Measurements from ENCODE around the gene STH.

STH gene

DNA sequence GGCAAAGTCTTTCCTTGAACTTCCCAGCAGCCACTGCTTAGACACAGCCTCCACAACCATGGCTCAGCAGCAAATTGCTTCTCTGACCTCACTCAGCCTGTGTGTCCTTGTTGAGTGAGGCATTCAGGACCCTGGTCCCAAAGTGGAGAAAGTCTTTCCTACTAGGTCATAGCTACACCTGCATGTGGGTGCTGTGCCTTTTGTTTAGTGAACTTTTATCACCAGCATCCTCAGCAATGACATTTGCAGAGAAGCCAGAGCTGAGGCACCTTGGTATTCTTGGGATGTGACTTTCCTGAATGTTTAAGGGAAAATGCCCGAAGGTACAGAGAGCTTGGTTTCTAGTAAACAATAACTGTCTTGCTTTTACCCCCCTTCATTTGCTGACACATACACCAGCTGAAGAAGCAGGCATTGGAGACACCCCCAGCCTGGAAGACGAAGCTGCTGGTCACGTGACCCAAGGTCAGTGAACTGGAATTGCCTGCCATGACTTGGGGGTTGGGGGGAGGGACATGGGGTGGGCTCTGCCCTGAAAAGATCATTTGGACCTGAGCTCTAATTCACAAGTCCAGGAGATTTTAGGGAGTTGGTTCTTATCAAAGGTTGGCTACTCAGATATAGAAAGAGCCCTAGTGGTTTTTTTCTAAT lies 20.9 kb upstream of the STH start:
- no peak for DNase-seq (ENCODE audit: low spot score)
- no peaks in the 10 kb centered on the region for H3K9me3 ChIP-seq (ENCODE audit: severe bottlenecking)

DNA sequence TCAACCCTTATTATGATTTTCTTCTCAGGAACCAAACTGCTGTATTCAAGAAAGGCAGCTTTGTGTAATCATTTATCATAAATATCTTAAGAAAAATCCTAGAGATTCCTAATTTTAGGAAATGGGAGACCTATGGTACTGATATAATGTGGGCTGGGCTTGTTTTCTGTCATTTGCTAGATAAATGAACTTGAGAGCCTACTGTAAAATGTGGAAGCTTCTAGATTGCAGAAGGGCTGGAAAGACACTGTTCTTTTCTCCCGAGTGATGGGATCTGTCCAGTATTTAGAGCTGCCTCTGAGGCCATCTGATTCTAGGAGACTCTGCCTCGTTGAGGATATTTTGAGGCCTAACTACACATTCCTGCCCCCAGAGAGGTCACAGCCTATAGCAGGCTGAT lies 19.9 kb upstream of the STH start:
- Histone ChIP-seq H3K36me3 (ENCODE audit: low read depth) (no peaks in the 10 kb centered on the region), H3K4me1 (ENCODE audit: insufficient read depth, poor library complexity, severe bottlenecking) (no peaks in the 10 kb centered on the region), H3K27ac (ENCODE audit: poor library complexity, severe bottlenecking) (no peak overlapping the region), H3K9me3 (ENCODE audit: severe bottlenecking) (no peaks in the 10 kb centered on the region), H3K27me3 (ENCODE audit: insufficient read depth, poor library complexity, severe bottlenecking) (no peaks in the 10 kb centered on the region), H3K4me3 (ENCODE audit: severe bottlenecking) (no peak overlapping the region)
- TF ChIP-seq, protein P1, sequence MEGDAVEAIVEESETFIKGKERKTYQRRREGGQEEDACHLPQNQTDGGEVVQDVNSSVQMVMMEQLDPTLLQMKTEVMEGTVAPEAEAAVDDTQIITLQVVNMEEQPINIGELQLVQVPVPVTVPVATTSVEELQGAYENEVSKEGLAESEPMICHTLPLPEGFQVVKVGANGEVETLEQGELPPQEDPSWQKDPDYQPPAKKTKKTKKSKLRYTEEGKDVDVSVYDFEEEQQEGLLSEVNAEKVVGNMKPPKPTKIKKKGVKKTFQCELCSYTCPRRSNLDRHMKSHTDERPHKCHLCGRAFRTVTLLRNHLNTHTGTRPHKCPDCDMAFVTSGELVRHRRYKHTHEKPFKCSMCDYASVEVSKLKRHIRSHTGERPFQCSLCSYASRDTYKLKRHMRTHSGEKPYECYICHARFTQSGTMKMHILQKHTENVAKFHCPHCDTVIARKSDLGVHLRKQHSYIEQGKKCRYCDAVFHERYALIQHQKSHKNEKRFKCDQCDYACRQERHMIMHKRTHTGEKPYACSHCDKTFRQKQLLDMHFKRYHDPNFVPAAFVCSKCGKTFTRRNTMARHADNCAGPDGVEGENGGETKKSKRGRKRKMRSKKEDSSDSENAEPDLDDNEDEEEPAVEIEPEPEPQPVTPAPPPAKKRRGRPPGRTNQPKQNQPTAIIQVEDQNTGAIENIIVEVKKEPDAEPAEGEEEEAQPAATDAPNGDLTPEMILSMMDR (IDR thresholded peaks at IDR 0.05; ENCODE audit: poor library complexity, severe bottlenecking), result no peak
- ATAC-seq (ENCODE audit: low read depth), result no peak
- DNase-seq (ENCODE audit: low spot score), result no peak

More for the DNA sequence above, 20.9 kb upstream of the STH start:
- no peaks in the 10 kb centered on the region for H3K27me3 ChIP-seq (ENCODE audit: insufficient read depth, poor library complexity, severe bottlenecking)
- no peaks in the 10 kb centered on the region for H3K36me3 ChIP-seq (ENCODE audit: low read depth)
- no peak for ATAC-seq (ENCODE audit: low read depth)
- no peaks in the 10 kb centered on the region for H3K4me1 ChIP-seq (ENCODE audit: insufficient read depth, poor library complexity, severe bottlenecking)
- H3K27ac ChIP-seq (ENCODE audit: poor library complexity, severe bottlenecking), result no peak overlapping the region
- no peak overlapping the region for H3K4me3 ChIP-seq (ENCODE audit: severe bottlenecking)
- TF ChIP-seq, protein P1 (IDR thresholded peaks at IDR 0.05; ENCODE audit: poor library complexity, severe bottlenecking), result no peak

DNA sequence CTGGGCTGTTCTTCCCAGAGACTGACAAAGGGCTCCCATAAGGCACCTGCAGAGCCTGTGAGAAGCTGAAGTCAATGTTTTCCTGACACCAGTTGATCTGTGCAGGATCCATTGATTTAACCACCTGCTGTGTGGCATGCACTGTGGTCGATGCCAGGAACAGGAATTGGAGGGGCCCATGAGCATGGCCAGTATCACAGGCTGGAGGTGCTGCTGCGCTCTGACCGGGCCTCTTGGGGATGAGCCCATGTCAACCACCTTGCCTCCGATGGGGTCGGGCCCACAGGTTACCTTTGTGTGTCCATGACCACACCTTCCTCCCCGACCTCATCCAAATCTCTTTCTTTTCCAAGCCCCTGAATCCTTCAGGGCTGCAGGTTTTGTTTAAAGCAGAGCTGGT lies 18.2 kb upstream of the STH start:
- TF ChIP-seq, protein P1 (IDR thresholded peaks at IDR 0.05; ENCODE audit: poor library complexity, severe bottlenecking), result no peak
- H3K27me3 ChIP-seq (ENCODE audit: insufficient read depth, poor library complexity, severe bottlenecking), result no peaks in the 10 kb centered on the region
- H3K4me1 ChIP-seq (ENCODE audit: insufficient read depth, poor library complexity, severe bottlenecking), result no peaks in the 10 kb centered on the region
- H3K27ac ChIP-seq (ENCODE audit: poor library complexity, severe bottlenecking), result no peak overlapping the region
- no peaks in the 10 kb centered on the region for H3K9me3 ChIP-seq (ENCODE audit: severe bottlenecking)
- H3K36me3 ChIP-seq (ENCODE audit: low read depth), result no peaks in the 10 kb centered on the region
- no peak overlapping the region for H3K4me3 ChIP-seq (ENCODE audit: severe bottlenecking)
- ATAC-seq (ENCODE audit: low read depth) (no peak), DNase-seq (ENCODE audit: low spot score) (no peak)

DNA sequence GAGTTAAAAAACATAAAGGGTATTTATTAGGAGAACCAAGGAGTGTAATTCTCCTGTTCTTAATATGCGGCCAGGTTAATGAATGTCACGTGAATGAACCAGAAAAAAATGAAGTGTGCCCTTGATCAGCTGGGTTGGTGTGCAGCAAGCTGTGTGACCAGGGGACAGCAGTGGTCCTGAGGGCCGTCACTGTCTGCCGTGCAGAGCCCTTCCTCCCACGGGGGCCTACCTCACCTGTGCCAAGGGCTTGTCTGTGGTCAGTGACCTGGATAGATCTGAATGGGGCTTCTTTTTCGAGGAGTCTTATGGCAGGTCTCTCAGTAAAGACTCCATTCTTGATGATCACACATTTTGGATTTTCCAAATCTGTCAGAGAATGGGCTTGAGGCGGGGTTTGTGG lies 17.7 kb upstream of the STH start:
- no peaks in the 10 kb centered on the region for H3K9me3 ChIP-seq (ENCODE audit: severe bottlenecking)
- no peak for DNase-seq (ENCODE audit: low spot score)
- no peaks in the 10 kb centered on the region for H3K27me3 ChIP-seq (ENCODE audit: insufficient read depth, poor library complexity, severe bottlenecking)
- TF ChIP-seq, protein P1 (IDR thresholded peaks at IDR 0.05; ENCODE audit: poor library complexity, severe bottlenecking), result no peak
- H3K4me1 ChIP-seq (ENCODE audit: insufficient read depth, poor library complexity, severe bottlenecking), result no peaks in the 10 kb centered on the region
- no peak overlapping the region for H3K27ac ChIP-seq (ENCODE audit: poor library complexity, severe bottlenecking)
- no peak for ATAC-seq (ENCODE audit: low read depth)
- H3K36me3 ChIP-seq (ENCODE audit: low read depth), result no peaks in the 10 kb centered on the region
- H3K4me3 ChIP-seq (ENCODE audit: severe bottlenecking), result no peak overlapping the region

DNA sequence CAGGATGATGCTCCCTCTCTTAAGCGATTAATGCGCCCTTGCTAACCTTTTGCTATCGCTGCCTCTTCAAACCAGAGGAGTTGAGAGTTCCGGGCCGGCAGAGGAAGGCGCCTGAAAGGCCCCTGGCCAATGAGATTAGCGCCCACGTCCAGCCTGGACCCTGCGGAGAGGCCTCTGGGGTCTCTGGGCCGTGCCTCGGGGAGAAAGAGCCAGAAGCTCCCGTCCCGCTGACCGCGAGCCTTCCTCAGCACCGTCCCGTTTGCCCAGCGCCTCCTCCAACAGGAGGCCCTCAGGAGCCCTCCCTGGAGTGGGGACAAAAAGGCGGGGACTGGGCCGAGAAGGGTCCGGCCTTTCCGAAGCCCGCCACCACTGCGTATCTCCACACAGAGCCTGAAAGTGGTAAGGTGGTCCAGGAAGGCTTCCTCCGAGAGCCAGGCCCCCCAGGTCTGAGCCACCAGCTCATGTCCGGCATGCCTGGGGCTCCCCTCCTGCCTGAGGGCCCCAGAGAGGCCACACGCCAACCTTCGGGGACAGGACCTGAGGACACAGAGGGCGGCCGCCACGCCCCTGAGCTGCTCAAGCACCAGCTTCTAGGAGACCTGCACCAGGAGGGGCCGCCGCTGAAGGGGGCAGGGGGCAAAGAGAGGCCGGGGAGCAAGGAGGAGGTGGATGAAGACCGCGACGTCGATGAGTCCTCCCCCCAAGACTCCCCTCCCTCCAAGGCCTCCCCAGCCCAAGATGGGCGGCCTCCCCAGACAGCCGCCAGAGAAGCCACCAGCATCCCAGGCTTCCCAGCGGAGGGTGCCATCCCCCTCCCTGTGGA lies 16.0 kb upstream of the STH start:
- H3K36me3 ChIP-seq (ENCODE audit: low read depth), result no peaks in the 10 kb centered on the region
- H3K27ac ChIP-seq (ENCODE audit: poor library complexity, severe bottlenecking), result no peak overlapping the region
- DNase-seq (ENCODE audit: low spot score) (no peak), ATAC-seq (ENCODE audit: low read depth) (no peak)
- H3K27me3 ChIP-seq (ENCODE audit: insufficient read depth, poor library complexity, severe bottlenecking), result no peaks in the 10 kb centered on the region
- no peaks in the 10 kb centered on the region for H3K4me1 ChIP-seq (ENCODE audit: insufficient read depth, poor library complexity, severe bottlenecking)
- TF ChIP-seq, protein P1 (IDR thresholded peaks at IDR 0.05; ENCODE audit: poor library complexity, severe bottlenecking), result no peak
- H3K4me3 ChIP-seq (ENCODE audit: severe bottlenecking), result no peak overlapping the region
- no peaks in the 10 kb centered on the region for H3K9me3 ChIP-seq (ENCODE audit: severe bottlenecking)

Measured in RWPE2 (cell line).